ENCODE data around the gene WWOX. TPM values are rescaled to one million over a fixed set of nuclear protein-coding genes. Genes with fewer than 3 reads are reported as not detected.

WWOX gene
- total RNA-seq, 4 donors from 2014 or later: 135 to 209 (median 159) TPM

GRCh38 chr16:78970650-78971049 is 871.2 kb downstream of the WWOX start:
- Histone ChIP-seq H3K27ac (no peak overlapping the region), H3K4me1 (no peaks in the 10 kb centered on the region), H3K9me3 (no peaks in the 10 kb centered on the region), H3K4me3 (replicated peaks in 1 of 3) (no peak overlapping the region), H3K27me3 (no peaks in the 10 kb centered on the region), H3K36me3 (no peaks in the 10 kb centered on the region)
- WGBS, 2 donors: 90 to 98% methylated on average over 2 of the region's 2 CpGs
- no peak for DNase-seq
- TF ChIP-seq CTCF (IDR thresholded peaks at IDR 0.05) (no peak), POLR2A (IDR thresholded peaks at IDR 0.05) (no peak)
- intact Hi-C loops (cut with DNase I): no loop called here

- no peaks in the 10 kb centered on the region for H3K4me1 ChIP-seq
- H3K9me3 ChIP-seq: no peaks in the 10 kb centered on the region
- H3K4me3 ChIP-seq (replicated peaks in 1 of 3): no peak overlapping the region
- intact Hi-C loops (cut with DNase I): no loop called here
- no peaks in the 10 kb centered on the region for H3K36me3 ChIP-seq
- 87 to 95% methylated on average over 10 of the region's 10 CpGs for WGBS, 2 donors
- no peak overlapping the region for H3K27ac ChIP-seq
- H3K27me3 ChIP-seq: no peaks in the 10 kb centered on the region
- no peak for TF ChIP-seq POLR2A (IDR thresholded peaks at IDR 0.05)
- TF ChIP-seq CTCF (IDR thresholded peaks at IDR 0.05): no peak
- DNase-seq: no peak
Measured at GRCh38 chr16:78972006-78972405, 872.6 kb downstream of the WWOX start.

- no peak for TF ChIP-seq CTCF (IDR thresholded peaks at IDR 0.05)
- TF ChIP-seq POLR2A (IDR thresholded peaks at IDR 0.05): no peak
- DNase-seq: no peak
- H3K27me3 ChIP-seq: no peaks in the 10 kb centered on the region
- no peaks in the 10 kb centered on the region for H3K9me3 ChIP-seq
- no peaks in the 10 kb centered on the region for H3K4me1 ChIP-seq
- H3K36me3 ChIP-seq: no peaks in the 10 kb centered on the region
- no peak overlapping the region for H3K27ac ChIP-seq
- intact Hi-C loops (cut with DNase I): no loop called here
- no peak overlapping the region for H3K4me3 ChIP-seq (replicated peaks in 1 of 3)
- 92% methylated on average over 13 of the region's 13 CpGs for WGBS, 2 donors
Measured at GRCh38 chr16:78972986-78973385, 873.5 kb downstream of the WWOX start.

GRCh38 chr16:78976212-78976611 is 876.8 kb downstream of the WWOX start:
- intact Hi-C loops (cut with DNase I): no loop called here

GRCh38 chr16:78980825-78981224 is 881.4 kb downstream of the WWOX start:
- H3K27me3 ChIP-seq: no peaks in the 10 kb centered on the region
- no peaks in the 10 kb centered on the region for H3K4me1 ChIP-seq
- WGBS, 2 donors: 91 to 92% methylated on average over 6 of the region's 6 CpGs
- H3K9me3 ChIP-seq: no peaks in the 10 kb centered on the region
- H3K36me3 ChIP-seq: no peaks in the 10 kb centered on the region
- H3K27ac ChIP-seq: no peak overlapping the region
- no peak overlapping the region for H3K4me3 ChIP-seq (replicated peaks in 1 of 3)
- DNase-seq: no peak
- TF ChIP-seq CTCF (IDR thresholded peaks at IDR 0.05) (no peak), POLR2A (IDR thresholded peaks at IDR 0.05) (no peak)
- intact Hi-C loops (cut with DNase I): no loop called here

More at GRCh38 chr16:78976212-78976611, 876.8 kb downstream of the WWOX start:
- Histone ChIP-seq H3K36me3 (no peaks in the 10 kb centered on the region), H3K27me3 (no peaks in the 10 kb centered on the region), H3K4me1 (no peaks in the 10 kb centered on the region), H3K4me3 (replicated peaks in 1 of 3) (no peak overlapping the region), H3K27ac (no peak overlapping the region), H3K9me3 (no peaks in the 10 kb centered on the region)
- no peak for DNase-seq
- WGBS, 2 donors: 94 to 98% methylated on average over 10 of the region's 10 CpGs
- TF ChIP-seq CTCF (IDR thresholded peaks at IDR 0.05) (no peak), POLR2A (IDR thresholded peaks at IDR 0.05) (no peak)

All from thyroid gland (tissue), 4 donors.